ENCODE measurements around the gene CEP126. TPM values are rescaled to one million over a fixed set of nuclear protein-coding genes. Genes with fewer than 3 reads are reported as not detected.

Gene CEP126
- total and polyA plus RNA-seq, 2 of the 13 experiments (the other 11 are each of a cell fraction or from before 2014, with no cell fraction given), result 1.4 to 1.7 TPM

DNA sequence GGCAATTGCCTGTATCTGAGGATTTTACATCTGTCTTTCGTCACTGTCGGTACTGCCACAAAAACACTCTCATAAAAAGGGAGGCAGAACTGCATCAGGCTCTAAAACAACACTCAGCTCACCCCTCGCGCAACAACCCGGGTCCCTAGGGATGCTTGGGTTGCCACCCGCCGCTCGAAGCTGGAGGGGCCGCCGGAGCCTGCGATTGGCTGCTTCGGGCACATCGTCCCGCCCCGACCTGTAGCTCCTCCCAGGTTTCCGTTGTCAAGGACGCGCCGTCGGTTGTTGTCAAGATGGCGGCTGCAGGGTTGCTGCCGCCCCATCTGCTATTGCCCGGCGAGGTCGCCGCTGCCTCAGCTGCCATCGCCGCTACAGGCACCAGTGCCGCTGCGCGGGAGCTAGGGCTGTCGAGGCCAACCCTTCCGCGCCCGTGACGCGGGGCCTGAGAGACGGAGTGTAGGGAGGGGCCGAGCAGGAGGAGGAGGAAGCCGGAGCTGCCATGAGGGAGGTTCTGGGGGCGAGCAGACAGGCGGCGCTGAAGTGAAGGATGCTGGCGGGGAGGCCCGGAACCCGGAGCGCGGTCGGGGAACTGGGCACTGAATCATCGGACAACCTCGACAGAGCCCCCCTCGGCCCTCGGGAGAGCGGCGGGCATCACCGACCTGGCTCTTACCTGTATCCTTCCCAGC, at the start of gene CEP126 (continued):
- TF ChIP-seq, protein P1, sequence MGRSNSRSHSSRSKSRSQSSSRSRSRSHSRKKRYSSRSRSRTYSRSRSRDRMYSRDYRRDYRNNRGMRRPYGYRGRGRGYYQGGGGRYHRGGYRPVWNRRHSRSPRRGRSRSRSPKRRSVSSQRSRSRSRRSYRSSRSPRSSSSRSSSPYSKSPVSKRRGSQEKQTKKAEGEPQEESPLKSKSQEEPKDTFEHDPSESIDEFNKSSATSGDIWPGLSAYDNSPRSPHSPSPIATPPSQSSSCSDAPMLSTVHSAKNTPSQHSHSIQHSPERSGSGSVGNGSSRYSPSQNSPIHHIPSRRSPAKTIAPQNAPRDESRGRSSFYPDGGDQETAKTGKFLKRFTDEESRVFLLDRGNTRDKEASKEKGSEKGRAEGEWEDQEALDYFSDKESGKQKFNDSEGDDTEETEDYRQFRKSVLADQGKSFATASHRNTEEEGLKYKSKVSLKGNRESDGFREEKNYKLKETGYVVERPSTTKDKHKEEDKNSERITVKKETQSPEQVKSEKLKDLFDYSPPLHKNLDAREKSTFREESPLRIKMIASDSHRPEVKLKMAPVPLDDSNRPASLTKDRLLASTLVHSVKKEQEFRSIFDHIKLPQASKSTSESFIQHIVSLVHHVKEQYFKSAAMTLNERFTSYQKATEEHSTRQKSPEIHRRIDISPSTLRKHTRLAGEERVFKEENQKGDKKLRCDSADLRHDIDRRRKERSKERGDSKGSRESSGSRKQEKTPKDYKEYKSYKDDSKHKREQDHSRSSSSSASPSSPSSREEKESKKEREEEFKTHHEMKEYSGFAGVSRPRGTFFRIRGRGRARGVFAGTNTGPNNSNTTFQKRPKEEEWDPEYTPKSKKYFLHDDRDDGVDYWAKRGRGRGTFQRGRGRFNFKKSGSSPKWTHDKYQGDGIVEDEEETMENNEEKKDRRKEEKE (IDR thresholded peaks at IDR 0.05), result no peak
- TF ChIP-seq SIN3A (IDR thresholded peaks at IDR 0.05; ENCODE audit: borderline replicate concordance, low read depth, low read length) (peak; percentile 79; the same call in 1 of the 2 replicates), ZFX (CRISPR knock-in tag; IDR thresholded peaks at IDR 0.05; ENCODE audit: low read depth) (peak; percentile 61; the same call in 1 of the 2 replicates), KAT8 (CRISPR knock-in tag; IDR thresholded peaks at IDR 0.05) (peak; percentile 85), ZNF263 (CRISPR knock-in tag; IDR thresholded peaks at IDR 0.05) (0 out of 2 replicates have a peak, but pooled peaks have one; percentile 58), ZFP82 (CRISPR knock-in tag; IDR thresholded peaks at IDR 0.05; ENCODE audit: borderline replicate concordance) (no peak), EZH2 (conservative IDR thresholded peaks at IDR 0.05; ENCODE audit: low read depth, low read length) (no peak), ZNF703 (CRISPR knock-in tag; IDR thresholded peaks at IDR 0.05; ENCODE audit: borderline replicate concordance) (no peak; the same call in 1 of the 2 replicates), PLRG1 (conservative IDR thresholded peaks at IDR 0.05) (no peak), ZNF879 (CRISPR knock-in tag; IDR thresholded peaks at IDR 0.05) (no peak), MTF2 (CRISPR knock-in tag; IDR thresholded peaks at IDR 0.05; ENCODE audit: borderline replicate concordance) (peak; percentile 83; the same call in 1 of the 2 replicates), REL (CRISPR knock-in tag; conservative IDR thresholded peaks at IDR 0.05) (no peak), MTA1 (CRISPR knock-in tag; IDR thresholded peaks at IDR 0.05; ENCODE audit: borderline replicate concordance) (peak; percentile 61; the same call in 1 of the 2 replicates), ZNF619 (CRISPR knock-in tag; IDR thresholded peaks at IDR 0.05) (peak; percentile 88), ZNF709 (CRISPR knock-in tag; IDR thresholded peaks at IDR 0.05) (peak; percentile 62; the same call in 1 of the 2 replicates), KAT7 (CRISPR knock-in tag; IDR thresholded peaks at IDR 0.05; ENCODE audit: borderline replicate concordance) (peak; percentile 87; the same call in 1 of the 2 replicates), HOXA9 (CRISPR knock-in tag; IDR thresholded peaks at IDR 0.05; ENCODE audit: borderline replicate concordance) (no peak), SIX1 (CRISPR knock-in tag; IDR thresholded peaks at IDR 0.05; ENCODE audit: borderline replicate concordance) (no peak), KLF9 (CRISPR knock-in tag; IDR thresholded peaks at IDR 0.05; ENCODE audit: low read depth) (no peak), NPAS2 (CRISPR knock-in tag; IDR thresholded peaks at IDR 0.05; ENCODE audit: borderline replicate concordance) (no peak)
- TF ChIP-seq, protein P2, sequence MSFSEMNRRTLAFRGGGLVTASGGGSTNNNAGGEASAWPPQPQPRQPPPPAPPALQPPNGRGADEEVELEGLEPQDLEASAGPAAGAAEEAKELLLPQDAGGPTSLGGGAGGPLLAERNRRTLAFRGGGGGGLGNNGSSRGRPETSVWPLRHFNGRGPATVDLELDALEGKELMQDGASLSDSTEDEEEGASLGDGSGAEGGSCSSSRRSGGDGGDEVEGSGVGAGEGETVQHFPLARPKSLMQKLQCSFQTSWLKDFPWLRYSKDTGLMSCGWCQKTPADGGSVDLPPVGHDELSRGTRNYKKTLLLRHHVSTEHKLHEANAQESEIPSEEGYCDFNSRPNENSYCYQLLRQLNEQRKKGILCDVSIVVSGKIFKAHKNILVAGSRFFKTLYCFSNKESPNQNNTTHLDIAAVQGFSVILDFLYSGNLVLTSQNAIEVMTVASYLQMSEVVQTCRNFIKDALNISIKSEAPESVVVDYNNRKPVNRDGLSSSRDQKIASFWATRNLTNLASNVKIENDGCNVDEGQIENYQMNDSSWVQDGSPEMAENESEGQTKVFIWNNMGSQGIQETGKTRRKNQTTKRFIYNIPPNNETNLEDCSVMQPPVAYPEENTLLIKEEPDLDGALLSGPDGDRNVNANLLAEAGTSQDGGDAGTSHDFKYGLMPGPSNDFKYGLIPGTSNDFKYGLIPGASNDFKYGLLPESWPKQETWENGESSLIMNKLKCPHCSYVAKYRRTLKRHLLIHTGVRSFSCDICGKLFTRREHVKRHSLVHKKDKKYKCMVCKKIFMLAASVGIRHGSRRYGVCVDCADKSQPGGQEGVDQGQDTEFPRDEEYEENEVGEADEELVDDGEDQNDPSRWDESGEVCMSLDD (CRISPR knock-in tag; IDR thresholded peaks at IDR 0.05; ENCODE audit: borderline replicate concordance), result 0 out of 2 replicates have a peak, but pooled peaks have one; percentile 52
- TF ChIP-seq, protein P3, sequence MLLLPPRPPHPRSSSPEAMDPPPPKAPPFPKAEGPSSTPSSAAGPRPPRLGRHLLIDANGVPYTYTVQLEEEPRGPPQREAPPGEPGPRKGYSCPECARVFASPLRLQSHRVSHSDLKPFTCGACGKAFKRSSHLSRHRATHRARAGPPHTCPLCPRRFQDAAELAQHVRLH (CRISPR knock-in tag; IDR thresholded peaks at IDR 0.05; ENCODE audit: borderline replicate concordance, low read depth), result peak; percentile 87; the same call in 1 of the 2 replicates

All from HepG2 (cell line).